ENCODE measurements around the gene DIS3L2. TPM values are rescaled to one million over a fixed set of nuclear protein-coding genes. Genes with fewer than 3 reads are reported as not detected.

The DIS3L2 gene
- total and polyA plus RNA-seq, 12 donors = 20.0 to 54.7 (median 30.5) TPM

DNA sequence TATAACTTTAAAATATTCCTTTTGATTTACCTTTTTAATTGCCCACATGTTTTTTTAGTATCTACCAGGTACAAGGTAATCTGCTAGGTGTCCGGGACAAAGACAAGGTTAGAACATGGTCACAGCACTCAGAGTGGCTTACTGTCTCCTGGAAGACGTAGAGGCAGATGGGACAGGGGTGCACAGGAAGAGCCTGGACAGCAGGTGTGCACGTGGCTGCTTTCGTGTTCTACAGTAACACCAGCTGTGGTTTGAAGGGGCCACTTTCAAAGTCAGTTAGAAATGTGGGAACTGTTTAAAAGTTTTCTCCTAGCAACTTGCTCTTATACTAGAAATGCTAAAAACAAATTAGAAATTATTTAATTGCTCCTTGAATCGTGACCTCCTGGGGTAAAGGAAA is 314.2 kb downstream of the DIS3L2 start:
- Histone ChIP-seq H3K4me1 (replicated peaks in 1 of 2) (no peaks in the 10 kb centered on the region), H3K9me3 (replicated peaks in 1 of 3) (no peaks in the 10 kb centered on the region), H3K36me3 (replicated peaks in 1 of 2) (no peaks in the 10 kb centered on the region), H3K27me3 (no peaks in the 10 kb centered on the region), H3K27ac (no peak overlapping the region), H3K4me3 (no peak overlapping the region)
- WGBS, 4 donors = 74 to 94% (median 85%) methylated on average over 5 of the region's 5 CpGs
- TF ChIP-seq POLR2A (IDR thresholded peaks at IDR 0.05) = no peak
- TF ChIP-seq, protein P1, sequence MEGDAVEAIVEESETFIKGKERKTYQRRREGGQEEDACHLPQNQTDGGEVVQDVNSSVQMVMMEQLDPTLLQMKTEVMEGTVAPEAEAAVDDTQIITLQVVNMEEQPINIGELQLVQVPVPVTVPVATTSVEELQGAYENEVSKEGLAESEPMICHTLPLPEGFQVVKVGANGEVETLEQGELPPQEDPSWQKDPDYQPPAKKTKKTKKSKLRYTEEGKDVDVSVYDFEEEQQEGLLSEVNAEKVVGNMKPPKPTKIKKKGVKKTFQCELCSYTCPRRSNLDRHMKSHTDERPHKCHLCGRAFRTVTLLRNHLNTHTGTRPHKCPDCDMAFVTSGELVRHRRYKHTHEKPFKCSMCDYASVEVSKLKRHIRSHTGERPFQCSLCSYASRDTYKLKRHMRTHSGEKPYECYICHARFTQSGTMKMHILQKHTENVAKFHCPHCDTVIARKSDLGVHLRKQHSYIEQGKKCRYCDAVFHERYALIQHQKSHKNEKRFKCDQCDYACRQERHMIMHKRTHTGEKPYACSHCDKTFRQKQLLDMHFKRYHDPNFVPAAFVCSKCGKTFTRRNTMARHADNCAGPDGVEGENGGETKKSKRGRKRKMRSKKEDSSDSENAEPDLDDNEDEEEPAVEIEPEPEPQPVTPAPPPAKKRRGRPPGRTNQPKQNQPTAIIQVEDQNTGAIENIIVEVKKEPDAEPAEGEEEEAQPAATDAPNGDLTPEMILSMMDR (IDR thresholded peaks at IDR 0.05) = no peak
- intact Hi-C loops (cut with DNase I) = no loop called here
- no peak for DNase-seq

DNA sequence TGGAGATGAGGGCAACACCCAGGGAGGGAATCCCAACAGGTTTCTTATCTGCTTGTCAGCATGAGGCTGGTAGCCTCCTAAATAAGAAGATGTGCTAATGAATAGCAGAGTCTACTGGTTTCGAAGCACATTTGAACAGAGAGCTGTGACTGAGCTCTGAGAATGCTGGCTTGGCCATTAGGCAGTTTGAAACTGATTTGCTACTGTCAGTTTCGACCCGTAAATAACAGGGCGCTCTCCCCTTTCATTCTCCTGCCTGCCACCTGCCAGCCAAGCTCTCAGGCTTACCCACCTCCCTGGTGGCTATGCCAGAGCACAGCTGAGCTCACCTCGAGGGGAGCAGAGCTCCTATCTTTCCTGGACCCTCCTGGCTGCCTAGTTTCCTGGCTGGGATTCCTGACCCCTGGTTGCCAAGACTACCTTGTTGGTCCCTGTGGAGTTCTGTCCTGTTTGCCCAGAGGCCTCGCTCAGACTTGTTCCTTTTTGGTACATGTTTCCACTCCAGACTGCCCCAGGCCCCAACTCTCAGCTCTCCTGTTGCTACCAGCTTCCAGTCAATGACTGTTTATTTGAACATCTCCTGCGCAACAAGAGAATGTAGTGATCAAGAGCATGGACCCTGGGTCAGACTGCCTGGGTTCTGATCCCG is 314.7 kb downstream of the DIS3L2 start:
- Histone ChIP-seq H3K4me3 (no peak overlapping the region), H3K4me1 (replicated peaks in 1 of 2) (no peaks in the 10 kb centered on the region), H3K27ac (no peak overlapping the region), H3K36me3 (replicated peaks in 1 of 2) (no peaks in the 10 kb centered on the region), H3K9me3 (replicated peaks in 1 of 3) (no peaks in the 10 kb centered on the region), H3K27me3 (no peaks in the 10 kb centered on the region)
- intact Hi-C loops (cut with DNase I) = no loop called here
- 85 to 95% (median 94%) methylated on average over 8 of the region's 8 CpGs for WGBS, 4 donors
- TF ChIP-seq POLR2A (IDR thresholded peaks at IDR 0.05) = no peak
- TF ChIP-seq, protein P1 (IDR thresholded peaks at IDR 0.05) = no peak
- DNase-seq = no peak

DNA sequence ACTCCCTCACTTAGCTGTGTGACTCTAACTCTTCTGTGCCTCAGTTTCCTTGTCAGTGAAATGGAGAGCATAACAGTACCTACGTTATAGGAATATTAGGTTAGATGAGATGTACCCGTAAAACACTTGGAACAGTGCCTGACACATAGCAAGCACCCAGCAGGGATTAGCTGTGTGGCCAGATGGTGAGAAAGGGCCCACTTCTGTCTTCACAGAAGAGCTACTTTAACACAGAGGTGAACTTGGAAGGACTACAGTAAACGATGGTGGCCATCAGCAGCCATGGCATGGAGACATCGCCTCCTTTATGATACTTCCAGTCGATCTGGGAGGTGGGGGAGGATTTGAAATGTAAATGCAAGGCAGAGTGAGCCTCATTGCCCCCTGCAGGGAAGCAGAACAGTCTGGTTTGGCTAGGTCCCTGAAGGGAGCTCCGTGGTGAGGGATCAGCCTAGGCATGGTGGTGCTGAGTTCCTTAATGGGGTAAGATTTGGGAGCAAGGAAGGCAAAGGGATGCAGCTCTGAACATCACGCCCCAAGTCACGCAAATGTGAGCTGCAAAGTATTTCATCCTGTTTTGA is 315.3 kb downstream of the DIS3L2 start:
- no peak overlapping the region for H3K27ac ChIP-seq
- 76 to 86% (median 84%) methylated on average over 8 of the region's 8 CpGs for WGBS, 4 donors
- TF ChIP-seq POLR2A (IDR thresholded peaks at IDR 0.05) = no peak
- TF ChIP-seq, protein P1 (IDR thresholded peaks at IDR 0.05) = no peak
- no peak for DNase-seq
- no peaks in the 10 kb centered on the region for H3K36me3 ChIP-seq (replicated peaks in 1 of 2)
- no peaks in the 10 kb centered on the region for H3K9me3 ChIP-seq (replicated peaks in 1 of 3)
- H3K27me3 ChIP-seq = no peaks in the 10 kb centered on the region
- intact Hi-C loops (cut with DNase I) = no loop called here
- no peak overlapping the region for H3K4me3 ChIP-seq
- H3K4me1 ChIP-seq (replicated peaks in 1 of 2) = no peaks in the 10 kb centered on the region

DNA sequence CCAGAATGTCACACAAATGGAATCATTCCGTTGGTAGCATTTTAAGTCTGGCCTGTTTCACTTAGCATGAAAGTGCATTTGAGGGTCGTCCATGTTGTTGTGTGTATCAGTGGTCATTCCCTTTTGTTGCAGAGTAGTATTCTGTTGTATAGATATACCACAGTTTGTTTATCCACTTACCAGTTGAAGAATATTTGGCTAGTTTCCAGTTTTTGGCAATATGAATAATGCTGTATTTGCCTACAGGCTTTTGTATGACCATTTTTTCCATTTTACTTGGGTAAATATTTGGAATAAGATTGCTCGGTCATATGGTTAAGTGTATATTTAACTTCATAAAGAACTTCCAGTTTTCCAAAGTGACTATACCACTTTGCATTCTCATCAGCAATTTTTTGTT is 317.0 kb downstream of the DIS3L2 start:
- no peaks in the 10 kb centered on the region for H3K27me3 ChIP-seq

More for the DNA sequence above, 317.0 kb downstream of the DIS3L2 start:
- intact Hi-C loops (cut with DNase I) = no loop called here
- no peak overlapping the region for H3K4me3 ChIP-seq
- no peak for TF ChIP-seq POLR2A (IDR thresholded peaks at IDR 0.05)
- TF ChIP-seq, protein P1 (IDR thresholded peaks at IDR 0.05) = no peak
- H3K4me1 ChIP-seq (replicated peaks in 1 of 2) = no peaks in the 10 kb centered on the region
- H3K9me3 ChIP-seq (replicated peaks in 1 of 3) = no peaks in the 10 kb centered on the region
- no peaks in the 10 kb centered on the region for H3K36me3 ChIP-seq (replicated peaks in 1 of 2)
- no peak overlapping the region for H3K27ac ChIP-seq
- 96 to 100% (median 98%) methylated on average over 3 of the region's 3 CpGs for WGBS, 4 donors
- no peak for DNase-seq
